ENCODE measurements around the gene BEND7.
A peak's percentile ranks its signal among the peaks of the same experiment; 100 is the strongest.

The BEND7 gene

GRCh38 chr10:13473986-13474385, 54.8 kb downstream of the BEND7 start:
- no peak overlapping the region for H2AFZ ChIP-seq (ENCODE audit: low read length)
- H3K4ac ChIP-seq (ENCODE audit: low read length), result no peak overlapping the region
- H2BK5ac ChIP-seq (ENCODE audit: low read length), result no peak overlapping the region
- H3K23ac ChIP-seq (ENCODE audit: low read depth, low read length, poor library complexity), result no peak overlapping the region
- H4K91ac ChIP-seq (ENCODE audit: low read depth, low read length, poor library complexity), result no peak overlapping the region
- no peaks in the 10 kb centered on the region for H3K27me3 ChIP-seq (ENCODE audit: control insufficient read depth in 3 of 3, insufficient read depth in 3 of 3, low read depth in 1 of 3, low read length in 3 of 3)
- H2BK12ac ChIP-seq (ENCODE audit: low read length), result no peak overlapping the region
- no peak overlapping the region for H2AK5ac ChIP-seq (ENCODE audit: low read depth, low read length)
- peak overlapping the region; percentile 46 for H3K9ac ChIP-seq (ENCODE audit: low read depth, low read length, poor library complexity)
- H3K9me3 ChIP-seq (replicated peaks in 1 of 2; ENCODE audit: control insufficient read depth in 2 of 2, insufficient read depth in 1 of 2, low read depth in 1 of 2, low read length in 2 of 2), result peaks cover 0 to 2% of the 10 kb centered on the region in 2 donors
- H3K4me1 ChIP-seq (ENCODE audit: control insufficient read depth in 2 of 2, insufficient read depth in 1 of 2, low read depth in 1 of 2, low read length in 2 of 2), result no peaks in the 10 kb centered on the region
- DNase-seq (ENCODE audit: low spot score), result no peak
- H3K14ac ChIP-seq (ENCODE audit: low read length), result no peak overlapping the region
- H3K27ac ChIP-seq (replicated peaks; ENCODE audit: low read length), result no peak overlapping the region
- H3K4me3 ChIP-seq (ENCODE audit: low read length in 2 of 2), result no peak overlapping the region
- H2BK15ac ChIP-seq (ENCODE audit: low read length), result no peak overlapping the region
- no peak overlapping the region for H2BK120ac ChIP-seq (ENCODE audit: low read depth, low read length)
- no peak overlapping the region for H4K8ac ChIP-seq (ENCODE audit: low read depth, low read length)
- H3K18ac ChIP-seq (ENCODE audit: low read length), result no peak overlapping the region
- peaks cover 0 to 12% of the 10 kb centered on the region in 2 donors for H3K36me3 ChIP-seq (replicated peaks in 1 of 2; ENCODE audit: control insufficient read depth in 2 of 2, insufficient read depth in 2 of 2, low read length in 2 of 2)
- H3K4me2 ChIP-seq (ENCODE audit: insufficient read depth, low read length, poor library complexity, severe bottlenecking), result no peak overlapping the region
- WGBS, 2 donors (ENCODE audit: extremely low coverage in 2 of 2, insufficient read length in 2 of 2, insufficient replicate concordance in 1 of 2), result no CpG with 5 or more reads among the region's 26 CpGs
- no peaks in the 10 kb centered on the region for H3K79me1 ChIP-seq (ENCODE audit: low read depth, low read length)

DNA sequence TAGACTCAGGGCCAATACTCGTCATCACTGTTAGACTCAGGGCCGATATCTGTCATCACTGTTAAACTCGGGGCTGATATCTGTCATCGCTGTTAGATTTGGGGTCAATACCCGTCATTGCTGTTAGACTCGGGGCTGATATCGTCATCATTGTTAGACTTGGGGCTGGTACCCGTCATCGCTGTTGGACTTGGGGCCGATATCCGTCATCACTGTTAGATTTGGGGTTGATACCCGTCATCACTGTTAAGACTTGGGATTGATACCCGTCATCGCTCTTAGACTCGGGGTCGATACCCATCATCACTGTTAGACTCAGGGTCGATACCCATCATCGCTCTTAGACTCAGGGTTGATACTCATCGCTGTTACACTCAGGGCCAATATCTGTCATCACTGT, 56.5 kb downstream of the BEND7 start:
- Histone ChIP-seq H3K4me1 (ENCODE audit: control insufficient read depth in 2 of 2, insufficient read depth in 1 of 2, low read depth in 1 of 2, low read length in 2 of 2) (peaks cover 0 to 2% of the 10 kb centered on the region in 2 donors), H3K36me3 (replicated peaks in 1 of 2; ENCODE audit: control insufficient read depth in 2 of 2, insufficient read depth in 2 of 2, low read length in 2 of 2) (peaks cover 0 to 12% of the 10 kb centered on the region in 2 donors), H2AFZ (ENCODE audit: low read length) (no peak overlapping the region), H3K23ac (ENCODE audit: low read depth, low read length, poor library complexity) (no peak overlapping the region), H4K8ac (ENCODE audit: low read depth, low read length) (no peak overlapping the region), H3K14ac (ENCODE audit: low read length) (no peak overlapping the region), H2BK120ac (ENCODE audit: low read depth, low read length) (no peak overlapping the region), H2AK5ac (ENCODE audit: low read depth, low read length) (no peak overlapping the region), H3K4me2 (ENCODE audit: insufficient read depth, low read length, poor library complexity, severe bottlenecking) (no peak overlapping the region), H2BK12ac (ENCODE audit: low read length) (no peak overlapping the region), H3K27ac (replicated peaks; ENCODE audit: low read length) (no peak overlapping the region), H2BK5ac (ENCODE audit: low read length) (no peak overlapping the region), H3K18ac (ENCODE audit: low read length) (no peak overlapping the region), H3K4me3 (ENCODE audit: low read length in 2 of 2) (no peak overlapping the region), H4K91ac (ENCODE audit: low read depth, low read length, poor library complexity) (no peak overlapping the region), H3K27me3 (ENCODE audit: control insufficient read depth in 3 of 3, insufficient read depth in 3 of 3, low read depth in 1 of 3, low read length in 3 of 3) (no peaks in the 10 kb centered on the region), H3K4ac (ENCODE audit: low read length) (no peak overlapping the region), H3K9me3 (replicated peaks in 1 of 2; ENCODE audit: control insufficient read depth in 2 of 2, insufficient read depth in 1 of 2, low read depth in 1 of 2, low read length in 2 of 2) (peaks cover 0 to 2% of the 10 kb centered on the region in 2 donors), H3K79me1 (ENCODE audit: low read depth, low read length) (no peaks in the 10 kb centered on the region), H2BK15ac (ENCODE audit: low read length) (no peak overlapping the region), H3K9ac (ENCODE audit: low read depth, low read length, poor library complexity) (no peak overlapping the region)
- DNase-seq (ENCODE audit: low spot score), result no peak
- WGBS, 2 donors (ENCODE audit: extremely low coverage in 2 of 2, insufficient read length in 2 of 2, insufficient replicate concordance in 1 of 2), result no CpG with 5 or more reads among the region's 19 CpGs

DNA sequence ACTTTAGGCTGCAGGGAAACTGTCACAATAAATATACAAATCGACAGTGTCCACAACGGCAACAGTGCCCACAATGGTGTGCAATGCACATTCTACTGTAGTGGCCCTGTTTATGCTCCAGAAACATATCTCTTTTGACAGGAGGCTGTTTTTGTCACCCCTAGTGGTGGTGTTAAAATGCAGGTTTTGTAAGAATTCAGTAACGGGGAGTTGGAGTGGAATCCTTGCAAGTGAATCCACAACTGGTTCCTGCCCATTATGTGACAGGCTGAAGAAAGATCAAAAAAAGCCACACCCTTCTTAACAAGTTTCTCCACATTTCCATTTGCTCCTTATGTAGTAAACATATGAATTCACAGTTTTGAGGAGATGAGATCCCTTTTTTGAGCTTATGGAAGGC, 58.5 kb downstream of the BEND7 start:
- H2AK5ac ChIP-seq (ENCODE audit: low read depth, low read length), result no peak overlapping the region
- H3K4me1 ChIP-seq (ENCODE audit: control insufficient read depth in 2 of 2, insufficient read depth in 1 of 2, low read depth in 1 of 2, low read length in 2 of 2), result peaks cover 0 to 2% of the 10 kb centered on the region in 2 donors
- H4K8ac ChIP-seq (ENCODE audit: low read depth, low read length), result no peak overlapping the region
- no peak overlapping the region for H3K27ac ChIP-seq (replicated peaks; ENCODE audit: low read length)
- no peak overlapping the region for H3K4me3 ChIP-seq (ENCODE audit: low read length in 2 of 2)
- peaks cover 0 to 2% of the 10 kb centered on the region in 2 donors for H3K9me3 ChIP-seq (replicated peaks in 1 of 2; ENCODE audit: control insufficient read depth in 2 of 2, insufficient read depth in 1 of 2, low read depth in 1 of 2, low read length in 2 of 2)
- no peaks in the 10 kb centered on the region for H3K27me3 ChIP-seq (ENCODE audit: control insufficient read depth in 3 of 3, insufficient read depth in 3 of 3, low read depth in 1 of 3, low read length in 3 of 3)
- no peak overlapping the region for H2BK120ac ChIP-seq (ENCODE audit: low read depth, low read length)
- peaks cover 0 to 12% of the 10 kb centered on the region in 2 donors for H3K36me3 ChIP-seq (replicated peaks in 1 of 2; ENCODE audit: control insufficient read depth in 2 of 2, insufficient read depth in 2 of 2, low read length in 2 of 2)
- H4K91ac ChIP-seq (ENCODE audit: low read depth, low read length, poor library complexity), result no peak overlapping the region
- H3K23ac ChIP-seq (ENCODE audit: low read depth, low read length, poor library complexity), result no peak overlapping the region
- H3K9ac ChIP-seq (ENCODE audit: low read depth, low read length, poor library complexity), result no peak overlapping the region
- H2BK5ac ChIP-seq (ENCODE audit: low read length), result no peak overlapping the region
- no peak overlapping the region for H2AFZ ChIP-seq (ENCODE audit: low read length)
- DNase-seq (ENCODE audit: low spot score), result no peak
- no peak overlapping the region for H2BK15ac ChIP-seq (ENCODE audit: low read length)
- H3K4ac ChIP-seq (ENCODE audit: low read length), result no peak overlapping the region
- no peak overlapping the region for H2BK12ac ChIP-seq (ENCODE audit: low read length)
- no peak overlapping the region for H3K14ac ChIP-seq (ENCODE audit: low read length)
- H3K79me1 ChIP-seq (ENCODE audit: low read depth, low read length), result no peaks in the 10 kb centered on the region
- no peak overlapping the region for H3K4me2 ChIP-seq (ENCODE audit: insufficient read depth, low read length, poor library complexity, severe bottlenecking)
- no CpG with 5 or more reads among the region's 3 CpGs for WGBS, 2 donors (ENCODE audit: extremely low coverage in 2 of 2, insufficient read length in 2 of 2, insufficient replicate concordance in 1 of 2)
- H3K18ac ChIP-seq (ENCODE audit: low read length), result no peak overlapping the region

DNA sequence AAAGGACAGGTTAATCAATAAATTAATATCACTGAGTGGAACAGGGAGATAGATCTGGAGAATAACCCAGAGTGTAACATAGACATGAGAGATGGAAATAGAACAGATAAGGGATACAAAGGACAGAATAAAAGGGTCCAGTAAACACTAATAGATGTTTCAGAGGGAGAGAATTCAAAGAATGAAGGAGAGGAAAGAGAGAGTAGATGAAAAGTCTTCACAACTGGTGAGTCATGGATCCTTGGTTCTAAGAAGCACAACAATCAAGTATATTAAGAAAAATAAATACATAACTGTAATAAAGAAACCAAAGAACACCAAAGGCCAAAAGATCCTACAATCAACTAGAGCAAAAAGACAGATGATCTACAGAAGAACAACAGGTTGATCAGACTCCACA, 66.3 kb downstream of the BEND7 start:
- Histone ChIP-seq H3K23ac (ENCODE audit: low read depth, low read length, poor library complexity) (no peak overlapping the region), H3K4me3 (ENCODE audit: low read length in 2 of 2) (no peak overlapping the region), H2AK5ac (ENCODE audit: low read depth, low read length) (no peak overlapping the region), H3K36me3 (replicated peaks in 1 of 2; ENCODE audit: control insufficient read depth in 2 of 2, insufficient read depth in 2 of 2, low read length in 2 of 2) (peaks cover 0 to 3% of the 10 kb centered on the region in 2 donors), H2AFZ (ENCODE audit: low read length) (no peak overlapping the region), H3K4me1 (ENCODE audit: control insufficient read depth in 2 of 2, insufficient read depth in 1 of 2, low read depth in 1 of 2, low read length in 2 of 2) (peaks cover 0 to 4% of the 10 kb centered on the region in 2 donors), H4K8ac (ENCODE audit: low read depth, low read length) (no peak overlapping the region), H3K18ac (ENCODE audit: low read length) (no peak overlapping the region), H3K9ac (ENCODE audit: low read depth, low read length, poor library complexity) (no peak overlapping the region), H2BK120ac (ENCODE audit: low read depth, low read length) (no peak overlapping the region), H2BK12ac (ENCODE audit: low read length) (no peak overlapping the region), H3K79me1 (ENCODE audit: low read depth, low read length) (no peaks in the 10 kb centered on the region), H3K14ac (ENCODE audit: low read length) (no peak overlapping the region), H3K27me3 (ENCODE audit: control insufficient read depth in 3 of 3, insufficient read depth in 3 of 3, low read depth in 1 of 3, low read length in 3 of 3) (no peaks in the 10 kb centered on the region), H4K91ac (ENCODE audit: low read depth, low read length, poor library complexity) (no peak overlapping the region), H2BK5ac (ENCODE audit: low read length) (no peak overlapping the region), H3K4me2 (ENCODE audit: insufficient read depth, low read length, poor library complexity, severe bottlenecking) (no peak overlapping the region), H3K4ac (ENCODE audit: low read length) (no peak overlapping the region), H3K9me3 (replicated peaks in 1 of 2; ENCODE audit: control insufficient read depth in 2 of 2, insufficient read depth in 1 of 2, low read depth in 1 of 2, low read length in 2 of 2) (peaks cover 0 to 4% of the 10 kb centered on the region in 2 donors), H2BK15ac (ENCODE audit: low read length) (no peak overlapping the region), H3K27ac (replicated peaks; ENCODE audit: low read length) (no peak overlapping the region)
- DNase-seq (ENCODE audit: low spot score), result no peak
